ENCODE data around the gene GIMAP5.
"Not testable (repeated sequence)": the region's sequence is repeated elsewhere in the genome, so short reads cannot be mapped to it uniquely, and the experiment has no call there.

- TF ChIP-seq CTCF (IDR thresholded peaks at IDR 0.05; ENCODE audit: low read length); EZH2 (optimal IDR thresholded peaks at IDR 0.05; ENCODE audit: low read depth, low read length): not testable (repeated sequence)
These were observed 36.9 kb downstream of the GIMAP5 start for GRCh38 chr7:150774131-150774530.

All from MM.1S (cell line).